Measurements from ENCODE around the gene COL18A1.

COL18A1 gene

GRCh38 chr21:45377325-45377709 is 27.6 kb upstream of the COL18A1 start:
- Histone ChIP-seq H3K4me2 (ENCODE audit: low read length) (no peak overlapping the region), H3K9ac (ENCODE audit: low read length) (no peak overlapping the region), H3K79me2 (ENCODE audit: low read length) (no peaks in the 10 kb centered on the region), H3K4me3 (ENCODE audit: low read length) (no peak overlapping the region), H3K27ac (ENCODE audit: low read length) (no peak overlapping the region), H3K36me3 (replicated peaks; ENCODE audit: low read depth, low read length) (no peaks in the 10 kb centered on the region), H3K9me3 (ENCODE audit: insufficient read depth, low read length) (no peaks in the 10 kb centered on the region), H4K20me1 (ENCODE audit: insufficient read depth, low read length) (no peaks in the 10 kb centered on the region), H3K27me3 (ENCODE audit: low read depth, low read length) (peaks cover 13% of the 10 kb centered on the region; the same call in 1 of the 2 replicates), H3K4me1 (ENCODE audit: low read length) (no peaks in the 10 kb centered on the region), H2AFZ (ENCODE audit: low read depth, low read length) (no peak overlapping the region)
- no peak for TF ChIP-seq EZH2phosphoT487 (IDR thresholded peaks at IDR 0.05; ENCODE audit: low read depth)
- no peak for TF ChIP-seq CTCF (IDR thresholded peaks at IDR 0.05; ENCODE audit: low read depth, low read length)

- Histone ChIP-seq H2AFZ (ENCODE audit: low read depth, low read length) (no peak overlapping the region), H3K27me3 (ENCODE audit: low read depth, low read length) (peaks cover 10% of the 10 kb centered on the region; the same call in 1 of the 2 replicates), H3K79me2 (ENCODE audit: low read length) (no peaks in the 10 kb centered on the region), H3K36me3 (replicated peaks; ENCODE audit: low read depth, low read length) (no peaks in the 10 kb centered on the region), H3K9me3 (ENCODE audit: insufficient read depth, low read length) (no peaks in the 10 kb centered on the region), H3K4me3 (ENCODE audit: low read length) (no peak overlapping the region), H3K27ac (ENCODE audit: low read length) (no peak overlapping the region), H3K9ac (ENCODE audit: low read length) (no peak overlapping the region), H3K4me1 (ENCODE audit: low read length) (no peaks in the 10 kb centered on the region), H4K20me1 (ENCODE audit: insufficient read depth, low read length) (no peaks in the 10 kb centered on the region), H3K4me2 (ENCODE audit: low read length) (no peak overlapping the region)
- TF ChIP-seq CTCF (IDR thresholded peaks at IDR 0.05; ENCODE audit: low read depth, low read length) (no peak), EZH2phosphoT487 (IDR thresholded peaks at IDR 0.05; ENCODE audit: low read depth) (no peak)
These were observed 27.1 kb upstream of the COL18A1 start for GRCh38 chr21:45377866-45378257.

- no peak overlapping the region for H3K9ac ChIP-seq (ENCODE audit: low read length)
- H2AFZ ChIP-seq (ENCODE audit: low read depth, low read length) = no peak overlapping the region
- no peaks in the 10 kb centered on the region for H4K20me1 ChIP-seq (ENCODE audit: insufficient read depth, low read length)
- H3K4me3 ChIP-seq (ENCODE audit: low read length) = no peak overlapping the region
- no peak for TF ChIP-seq EZH2phosphoT487 (IDR thresholded peaks at IDR 0.05; ENCODE audit: low read depth)
- no peak for TF ChIP-seq CTCF (IDR thresholded peaks at IDR 0.05; ENCODE audit: low read depth, low read length)
- peaks cover 10% of the 10 kb centered on the region; the same call in 1 of the 2 replicates for H3K27me3 ChIP-seq (ENCODE audit: low read depth, low read length)
- no peaks in the 10 kb centered on the region for H3K4me1 ChIP-seq (ENCODE audit: low read length)
- no peak overlapping the region for H3K27ac ChIP-seq (ENCODE audit: low read length)
- no peaks in the 10 kb centered on the region for H3K79me2 ChIP-seq (ENCODE audit: low read length)
- H3K9me3 ChIP-seq (ENCODE audit: insufficient read depth, low read length) = no peaks in the 10 kb centered on the region
- H3K36me3 ChIP-seq (replicated peaks; ENCODE audit: low read depth, low read length) = no peaks in the 10 kb centered on the region
- H3K4me2 ChIP-seq (ENCODE audit: low read length) = no peak overlapping the region
These were observed 26.6 kb upstream of the COL18A1 start for GRCh38 chr21:45378258-45378966.

- H2AFZ ChIP-seq (ENCODE audit: low read depth, low read length) = no peak overlapping the region
- no peaks in the 10 kb centered on the region for H4K20me1 ChIP-seq (ENCODE audit: insufficient read depth, low read length)
- no peaks in the 10 kb centered on the region for H3K4me1 ChIP-seq (ENCODE audit: low read length)
- no peak overlapping the region for H3K4me3 ChIP-seq (ENCODE audit: low read length)
- H3K36me3 ChIP-seq (replicated peaks; ENCODE audit: low read depth, low read length) = no peaks in the 10 kb centered on the region
- no peak for TF ChIP-seq EZH2phosphoT487 (IDR thresholded peaks at IDR 0.05; ENCODE audit: low read depth)
- TF ChIP-seq CTCF (IDR thresholded peaks at IDR 0.05; ENCODE audit: low read depth, low read length) = no peak
- H3K9ac ChIP-seq (ENCODE audit: low read length) = no peak overlapping the region
- H3K27ac ChIP-seq (ENCODE audit: low read length) = no peak overlapping the region
- no peak overlapping the region for H3K4me2 ChIP-seq (ENCODE audit: low read length)
- no peaks in the 10 kb centered on the region for H3K79me2 ChIP-seq (ENCODE audit: low read length)
- no peaks in the 10 kb centered on the region for H3K9me3 ChIP-seq (ENCODE audit: insufficient read depth, low read length)
- peaks cover 10% of the 10 kb centered on the region; the same call in 1 of the 2 replicates for H3K27me3 ChIP-seq (ENCODE audit: low read depth, low read length)
These were observed 25.6 kb upstream of the COL18A1 start for GRCh38 chr21:45379171-45379900.

Data from OCI-LY3 (cell line).